Fibroblast of upper back skin (primary cell): ENCODE results near the gene PCARE.
A peak's percentile ranks its signal among the peaks of the same experiment; 100 is the strongest.
"Not testable (repeated sequence)": the region's sequence is repeated elsewhere in the genome, so short reads cannot be mapped to it uniquely, and the experiment has no call there.

Experiments used
- DNase-seq: peaks from one replicate; pipeline ENCODE4 v3.0.0-alpha.2; 2013

Gene PCARE

GRCh38 chr2:29074411-29074810 lies at the start of gene PCARE:
Gene PCARE, minus strand, starts transcription at chr2:29074523. Its CDS starts 262 bp downstream, at chr2:29074261.
- no peak for DNase-seq

- peak; percentile 92 for DNase-seq
Measured at GRCh38 chr2:29123617-29124349, 49.5 kb upstream of the PCARE start.

GRCh38 chr2:29120846-29121245 lies 46.5 kb upstream of the PCARE start:
- DNase-seq: no peak

- no peak for DNase-seq
Measured at GRCh38 chr2:29119211-29119610, 44.9 kb upstream of the PCARE start.

GRCh38 chr2:29117636-29118303 lies 43.4 kb upstream of the PCARE start:
- DNase-seq: peak; percentile 79

GRCh38 chr2:29115797-29116781 lies 41.8 kb upstream of the PCARE start:
- DNase-seq: peak; percentile 53

GRCh38 chr2:29114946-29115609 lies 40.8 kb upstream of the PCARE start, which contains the start of gene CLIP4:
Gene CLIP4, plus strand, starts transcription at chr2:29115415. Its CDS starts 5,974 bp downstream, at chr2:29121389.
- peak; percentile 41 for DNase-seq

GRCh38 chr2:29114586-29114945 lies 40.2 kb upstream of the PCARE start:
- no peak for DNase-seq

- peak; percentile 56 for DNase-seq
Measured at GRCh38 chr2:29113891-29114321, 39.6 kb upstream of the PCARE start.

GRCh38 chr2:29113027-29113686 lies 38.8 kb upstream of the PCARE start:
- no peak for DNase-seq

- DNase-seq: no peak
Measured at GRCh38 chr2:29112379-29112778, 38.1 kb upstream of the PCARE start.

GRCh38 chr2:29110916-29111535 lies 36.7 kb upstream of the PCARE start:
- DNase-seq: peak; percentile 15

GRCh38 chr2:29109246-29109645 lies 34.9 kb upstream of the PCARE start:
- no peak for DNase-seq

- peak; percentile 92 for DNase-seq
Measured at GRCh38 chr2:29108225-29108624, 33.9 kb upstream of the PCARE start.

- DNase-seq: not testable (repeated sequence)
Measured at GRCh38 chr2:29107547-29107946, 33.2 kb upstream of the PCARE start.

- no peak for DNase-seq
Measured at GRCh38 chr2:29106980-29107388, 32.7 kb upstream of the PCARE start.

GRCh38 chr2:29106256-29106655 lies 31.9 kb upstream of the PCARE start:
- DNase-seq: no peak

GRCh38 chr2:29105375-29105774 lies 31.1 kb upstream of the PCARE start:
- no peak for DNase-seq

GRCh38 chr2:29104688-29105087 lies 30.4 kb upstream of the PCARE start:
- DNase-seq: no peak

- no peak for DNase-seq
Measured at GRCh38 chr2:29100564-29100963, 26.2 kb upstream of the PCARE start.

- DNase-seq: no peak
Measured at GRCh38 chr2:29097569-29097968, 23.2 kb upstream of the PCARE start.

- no peak for DNase-seq
Measured at GRCh38 chr2:29096969-29097368, 22.6 kb upstream of the PCARE start.
